Lower leg skin (tissue), 4 donors: ENCODE measurements around the gene EFCAB12. TPM values are rescaled to one million over a fixed set of nuclear protein-coding genes. Genes with fewer than 3 reads are reported as not detected.

Experiments used
- DNase-seq, 2 donors: peaks; one replicate each; pipeline ENCODE4 v3.0.0-alpha.2; 2019; ENCODE audit warnings: low spot score in 2 of 2
- H3K4me3 ChIP-seq: fragments of 200-600 bp; sonication (generic); 2 replicates; pipeline ENCODE4 v1.5.1; 2017; ENCODE audit warnings: mild to moderate bottlenecking, low read depth; ENCODE audit not compliant: poor library complexity, severe bottlenecking
- POLR2A ChIP-seq, 2 donors: fragments of 450-650 bp; IDR thresholded peaks; one replicate each; pipeline ENCODE4 v1.6.1; 2016 to 2017; ENCODE audit warnings: antibody characterized with exemption in 2 of 2, mild to moderate bottlenecking in 1 of 2, moderate library complexity in 1 of 2
- WGBS, 2 donors: methylation state at CpG; one replicate each; pipeline ENCODE4 v1.1.5; 2018; 5-methylcytosine and 5-hydroxymethylcytosine counted together
- intact Hi-C: fragments of 100-400 bp; cut with DNase I; formaldehyde crosslinking; loops from one replicate; pipeline ENCODE4 v1.15.0; 2023; ENCODE audit warnings: low total_unique reads
- total RNA-seq, 4 donors: library from RNA; depleted of rRNA; stranded (reverse); fragments of >200 nt; gene quantifications; one replicate each; pipeline ENCODE4 v1.1.0, GENCODE V29; 2016
- TF ChIP-seq, protein P1 (sequence below), 3 donors: fragments of 450-650 bp; IDR thresholded peaks; one replicate each; pipeline ENCODE4 v1.5.1; 2016; ENCODE audit warnings: antibody characterized with exemption in 3 of 3, mild to moderate bottlenecking in 3 of 3, moderate library complexity in 2 of 3

EFCAB12 gene
- total RNA-seq, 4 donors from 2014 or later, result not detected

DNA sequence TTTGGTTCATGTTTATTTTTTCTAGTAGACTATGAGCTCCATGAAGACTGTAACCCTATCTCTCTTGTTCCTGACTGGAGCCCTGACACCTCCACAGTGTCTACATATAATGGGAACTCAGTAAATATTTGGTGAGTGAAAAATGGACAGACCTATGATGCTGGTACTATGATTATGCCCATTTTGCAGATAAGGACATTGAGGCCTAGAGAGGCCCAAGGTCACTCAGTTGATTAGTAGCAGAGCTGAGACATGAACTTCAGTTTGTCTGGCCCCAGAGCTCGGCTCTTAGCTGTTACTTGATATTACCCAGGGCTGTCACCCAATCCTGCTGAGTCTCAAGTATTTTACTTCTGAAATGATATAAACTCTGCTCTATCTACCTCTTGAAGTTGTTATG lies 5.5 kb downstream of the EFCAB12 start:
- intact Hi-C loops, result no loop called here
- DNase-seq, result peak in 1 of 2 donors; percentile 32
- no peak overlapping the region for H3K4me3 ChIP-seq
- no peak for TF ChIP-seq POLR2A (IDR thresholded peaks at IDR 0.05)
- WGBS, 2 donors, result 91 to 97% methylated on average over 1 of the region's 1 CpG

DNA sequence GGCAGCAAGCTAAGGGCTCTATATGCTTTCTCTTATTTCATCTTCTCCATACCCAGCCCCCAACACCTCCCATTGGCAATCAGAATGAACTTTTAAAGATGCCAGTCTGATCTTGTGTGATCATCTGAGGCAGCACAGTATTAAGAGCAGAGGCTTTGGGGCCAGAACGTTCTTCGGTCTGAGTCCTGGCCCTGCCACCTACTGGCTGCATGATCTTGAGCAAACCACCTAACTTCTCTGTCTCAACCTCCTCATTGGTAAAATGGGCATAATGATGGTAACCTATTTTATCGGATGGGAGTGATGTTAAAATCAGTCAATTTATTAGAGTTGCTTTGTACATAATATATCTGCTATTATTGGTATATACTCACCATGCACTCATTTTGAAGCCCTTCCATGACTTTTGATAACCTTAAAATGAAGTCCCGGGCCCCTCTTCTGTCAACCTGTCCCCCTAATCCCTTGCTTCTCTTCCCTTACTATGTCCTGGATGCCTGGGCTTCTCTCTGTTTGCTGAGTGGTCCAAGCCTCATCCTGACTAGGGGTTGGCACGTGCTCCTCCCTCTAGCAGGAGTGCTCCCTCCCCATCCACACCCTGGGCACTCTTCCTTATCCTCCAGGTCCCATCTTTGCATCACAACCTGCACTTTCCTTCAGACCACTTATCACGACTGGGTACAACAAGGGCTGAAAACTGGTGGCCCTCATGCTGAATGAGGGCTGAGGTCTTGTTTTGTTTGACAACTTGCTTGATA lies 6.3 kb downstream of the EFCAB12 start:
- 76 to 87% methylated on average over 6 of the region's 6 CpGs for WGBS, 2 donors
- TF ChIP-seq POLR2A (IDR thresholded peaks at IDR 0.05), result no peak
- TF ChIP-seq, protein P1, sequence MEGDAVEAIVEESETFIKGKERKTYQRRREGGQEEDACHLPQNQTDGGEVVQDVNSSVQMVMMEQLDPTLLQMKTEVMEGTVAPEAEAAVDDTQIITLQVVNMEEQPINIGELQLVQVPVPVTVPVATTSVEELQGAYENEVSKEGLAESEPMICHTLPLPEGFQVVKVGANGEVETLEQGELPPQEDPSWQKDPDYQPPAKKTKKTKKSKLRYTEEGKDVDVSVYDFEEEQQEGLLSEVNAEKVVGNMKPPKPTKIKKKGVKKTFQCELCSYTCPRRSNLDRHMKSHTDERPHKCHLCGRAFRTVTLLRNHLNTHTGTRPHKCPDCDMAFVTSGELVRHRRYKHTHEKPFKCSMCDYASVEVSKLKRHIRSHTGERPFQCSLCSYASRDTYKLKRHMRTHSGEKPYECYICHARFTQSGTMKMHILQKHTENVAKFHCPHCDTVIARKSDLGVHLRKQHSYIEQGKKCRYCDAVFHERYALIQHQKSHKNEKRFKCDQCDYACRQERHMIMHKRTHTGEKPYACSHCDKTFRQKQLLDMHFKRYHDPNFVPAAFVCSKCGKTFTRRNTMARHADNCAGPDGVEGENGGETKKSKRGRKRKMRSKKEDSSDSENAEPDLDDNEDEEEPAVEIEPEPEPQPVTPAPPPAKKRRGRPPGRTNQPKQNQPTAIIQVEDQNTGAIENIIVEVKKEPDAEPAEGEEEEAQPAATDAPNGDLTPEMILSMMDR (IDR thresholded peaks at IDR 0.05), result no peak
- DNase-seq, result peak in 1 of 2 donors; percentile 39
- intact Hi-C loops, result no loop called here
- H3K4me3 ChIP-seq, result no peak overlapping the region

DNA sequence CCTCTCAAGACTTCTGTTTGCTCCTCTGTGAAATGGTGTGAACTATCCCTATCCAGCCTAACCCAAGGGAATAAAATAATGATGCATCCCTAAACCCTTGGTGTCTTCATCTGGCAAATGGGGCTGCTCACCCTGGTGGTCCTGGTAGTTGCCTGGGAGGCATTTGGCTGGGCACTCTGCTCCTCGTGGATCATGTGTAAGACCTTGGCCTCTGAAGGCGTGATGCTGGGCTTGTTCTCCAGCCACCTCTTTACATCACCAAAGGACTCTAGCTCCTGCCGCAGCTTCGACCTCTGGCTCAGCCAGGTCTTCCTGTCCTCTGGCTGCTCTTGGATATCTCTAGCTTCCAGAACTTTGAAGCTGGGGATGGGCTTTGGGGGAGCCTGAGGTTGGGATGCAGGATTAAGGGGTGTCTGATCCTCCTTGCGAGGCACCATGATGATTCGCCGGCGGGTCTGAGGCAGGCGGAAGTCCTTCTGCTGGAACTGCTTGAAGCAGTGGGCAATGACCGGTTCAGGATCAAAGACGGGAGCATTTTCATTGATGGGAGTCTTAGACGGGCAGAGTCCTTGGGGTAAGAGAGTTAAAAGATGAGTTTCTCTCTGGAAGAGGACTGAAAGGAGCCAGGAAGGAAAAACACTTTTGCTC lies 7.1 kb downstream of the EFCAB12 start:
- DNase-seq, result peak in 1 of 2 donors; percentile 72

DNA sequence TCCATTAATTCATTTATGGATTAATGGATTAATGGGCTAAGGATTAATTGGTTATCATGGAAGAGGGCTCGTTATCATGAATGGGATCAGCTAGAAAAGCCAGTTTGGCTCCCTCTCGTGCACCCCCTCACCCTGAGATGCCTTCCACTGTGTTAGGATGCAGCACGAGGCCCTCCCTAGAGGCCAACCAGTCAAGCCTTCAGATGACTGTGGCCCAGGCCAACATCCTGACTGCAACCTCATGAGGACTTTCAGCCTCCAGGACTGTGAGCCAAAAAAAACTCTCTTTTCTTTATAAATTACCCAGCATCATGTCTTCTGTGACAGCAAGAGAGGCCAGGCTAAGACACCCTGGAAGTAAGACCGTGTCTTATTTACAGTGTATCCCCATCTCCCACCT lies 9.0 kb downstream of the EFCAB12 start:
- DNase-seq, result peak in 1 of 2 donors; percentile 43
- WGBS, 2 donors, result 81 to 83% methylated on average over 4 of the region's 4 CpGs
- H3K4me3 ChIP-seq, result no peak overlapping the region
- TF ChIP-seq POLR2A (IDR thresholded peaks at IDR 0.05), result no peak
- TF ChIP-seq, protein P1 (IDR thresholded peaks at IDR 0.05), result no peak
- intact Hi-C loops, result no loop called here

More for the DNA sequence above, 7.1 kb downstream of the EFCAB12 start:
- WGBS, 2 donors, result 93 to 96% methylated on average over 12 of the region's 12 CpGs
- no peak for TF ChIP-seq POLR2A (IDR thresholded peaks at IDR 0.05)
- TF ChIP-seq, protein P1 (IDR thresholded peaks at IDR 0.05), result no peak
- intact Hi-C loops, result no loop called here
- H3K4me3 ChIP-seq, result no peak overlapping the region

DNA sequence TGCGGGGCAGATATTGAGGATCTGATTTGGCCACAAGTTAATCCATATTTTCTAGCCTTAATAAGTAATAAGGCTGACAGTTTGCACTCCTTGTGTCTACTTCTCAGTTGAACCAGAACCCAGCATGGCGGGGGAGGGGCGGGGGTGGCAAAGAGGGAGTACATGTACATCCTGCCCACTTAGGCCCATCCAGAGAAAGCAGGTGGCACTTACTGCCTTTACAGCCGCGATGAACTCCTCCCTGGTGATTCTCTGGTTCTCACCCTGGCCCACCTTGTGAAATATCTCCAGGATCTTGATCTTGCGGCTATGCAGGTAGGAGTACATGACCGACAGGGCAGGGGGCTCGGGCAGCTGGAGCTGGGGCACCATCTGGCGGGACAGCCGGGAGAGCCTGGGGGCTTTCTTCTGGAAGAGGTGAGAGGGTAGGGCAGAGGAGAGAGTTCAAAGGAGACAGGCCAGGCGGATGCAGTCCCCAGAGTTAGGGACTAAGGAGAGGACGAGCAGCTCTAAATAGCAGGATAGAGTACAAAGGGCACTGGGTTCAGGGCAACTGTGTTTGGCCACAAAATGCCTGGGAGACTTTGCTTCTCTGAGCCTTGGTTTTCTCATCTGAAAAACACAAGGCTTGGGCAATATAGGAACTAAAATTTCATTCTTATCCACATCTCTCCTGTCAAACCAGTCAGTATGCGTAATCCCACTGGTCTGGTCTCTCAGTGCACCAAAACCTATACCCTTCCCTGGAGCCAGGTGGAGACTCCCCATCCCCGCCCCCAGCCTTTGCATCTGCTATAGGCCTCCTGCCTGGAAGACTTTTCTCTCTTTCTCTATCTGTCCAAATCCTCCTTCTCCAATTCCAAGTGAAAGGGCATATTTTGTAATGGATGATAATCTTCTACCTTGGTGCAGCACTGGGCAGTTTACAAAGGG lies 10.1 kb downstream of the EFCAB12 start:
- intact Hi-C loops, result no loop called here
- DNase-seq, result peak in 1 of 2 donors; percentile 80
- TF ChIP-seq, protein P1 (IDR thresholded peaks at IDR 0.05), result no peak
- no peak for TF ChIP-seq POLR2A (IDR thresholded peaks at IDR 0.05)
- H3K4me3 ChIP-seq, result no peak overlapping the region
- 81 to 88% methylated on average over 14 of the region's 14 CpGs for WGBS, 2 donors
